ENCODE data around the gene IYD. TPM values are rescaled to one million over a fixed set of nuclear protein-coding genes. Genes with fewer than 3 reads are reported as not detected.

IYD gene
- polyA plus RNA-seq, 2 of the 4 experiments (the other 2 are of a cell fraction): 0.08 TPM; not detected in 1

DNA sequence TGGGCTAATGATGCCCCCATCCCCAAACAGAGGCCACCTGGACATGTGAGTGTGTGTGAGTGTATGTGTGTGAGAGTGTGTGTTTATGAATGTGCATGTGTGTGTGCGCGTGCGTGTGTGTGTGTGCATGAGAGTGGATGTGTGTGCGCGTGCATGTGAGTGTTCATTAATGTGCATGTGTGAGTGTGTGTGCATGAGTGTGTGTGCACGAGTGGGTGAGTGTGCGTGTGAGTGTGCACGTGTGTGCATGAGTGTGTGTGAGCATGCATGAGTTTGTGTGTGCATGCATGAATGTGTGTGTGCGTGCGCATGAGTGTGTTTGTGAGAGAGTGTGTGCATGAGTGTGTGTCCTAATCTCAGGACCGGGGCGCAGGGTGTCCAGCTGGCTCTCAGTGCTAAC is 1.3 kb downstream of the IYD start:
- no peak overlapping the region for H3K4me3 ChIP-seq

GRCh38 chr6:150371356-150371755 is 2.5 kb downstream of the IYD start:
- Histone ChIP-seq H3K4me2 (no peak overlapping the region), H3K4me1 (no peaks in the 10 kb centered on the region), H3K9me3 (no peaks in the 10 kb centered on the region), H3K4me3 (no peak overlapping the region), H3K27ac (no peak overlapping the region)
- POLR2A ChIA-PET: no interaction called here
- CTCF ChIA-PET: interaction anchor here (1.7 kb wide), 1 partner anchor 47 kb away, joined by 6 read pairs; no protein-coding TSS in a partner anchor
- WGBS (ENCODE audit: missing lambda C conversion rate): 7% methylated on average over 2 of the region's 2 CpGs
- TF ChIP-seq, protein P1, sequence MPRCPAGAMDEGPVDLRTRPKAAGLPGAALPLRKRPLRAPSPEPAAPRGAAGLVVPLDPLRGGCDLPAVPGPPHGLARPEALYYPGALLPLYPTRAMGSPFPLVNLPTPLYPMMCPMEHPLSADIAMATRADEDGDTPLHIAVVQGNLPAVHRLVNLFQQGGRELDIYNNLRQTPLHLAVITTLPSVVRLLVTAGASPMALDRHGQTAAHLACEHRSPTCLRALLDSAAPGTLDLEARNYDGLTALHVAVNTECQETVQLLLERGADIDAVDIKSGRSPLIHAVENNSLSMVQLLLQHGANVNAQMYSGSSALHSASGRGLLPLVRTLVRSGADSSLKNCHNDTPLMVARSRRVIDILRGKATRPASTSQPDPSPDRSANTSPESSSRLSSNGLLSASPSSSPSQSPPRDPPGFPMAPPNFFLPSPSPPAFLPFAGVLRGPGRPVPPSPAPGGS (IDR thresholded peaks at IDR 0.05): no peak
- TF ChIP-seq FOSB (CRISPR knock-in tag; IDR thresholded peaks at IDR 0.05) (no peak), GATA3 (IDR thresholded peaks at IDR 0.05; ENCODE audit: borderline replicate concordance) (no peak), FOXS1 (CRISPR knock-in tag; IDR thresholded peaks at IDR 0.05) (no peak), JUNB (IDR thresholded peaks at IDR 0.05) (no peak), HEYL (CRISPR knock-in tag; IDR thresholded peaks at IDR 0.05) (no peak), ZSCAN20 (CRISPR knock-in tag; IDR thresholded peaks at IDR 0.05) (no peak), HMGXB4 (CRISPR knock-in tag; IDR thresholded peaks at IDR 0.05; ENCODE audit: borderline replicate concordance) (no peak), HOXA7 (CRISPR knock-in tag; IDR thresholded peaks at IDR 0.05) (no peak), SREBF2 (IDR thresholded peaks at IDR 0.05) (no peak), ZC3H11A (IDR thresholded peaks at IDR 0.05) (no peak), E2F6 (IDR thresholded peaks at IDR 0.05; ENCODE audit: borderline replicate concordance, low read depth) (no peak), NFE2L2 (conservative IDR thresholded peaks at IDR 0.05; ENCODE audit: low read length) (no peak), KDM1A (IDR thresholded peaks at IDR 0.05; ENCODE audit: low read depth) (no peak), NR3C1 (IDR thresholded peaks at IDR 0.05) (no peak), RCOR1 (IDR thresholded peaks at IDR 0.05; ENCODE audit: low read depth, low read length) (no peak), EHF (CRISPR knock-in tag; IDR thresholded peaks at IDR 0.05) (no peak), CBX8 (IDR thresholded peaks at IDR 0.05) (no peak)
- TF ChIP-seq, protein P2, sequence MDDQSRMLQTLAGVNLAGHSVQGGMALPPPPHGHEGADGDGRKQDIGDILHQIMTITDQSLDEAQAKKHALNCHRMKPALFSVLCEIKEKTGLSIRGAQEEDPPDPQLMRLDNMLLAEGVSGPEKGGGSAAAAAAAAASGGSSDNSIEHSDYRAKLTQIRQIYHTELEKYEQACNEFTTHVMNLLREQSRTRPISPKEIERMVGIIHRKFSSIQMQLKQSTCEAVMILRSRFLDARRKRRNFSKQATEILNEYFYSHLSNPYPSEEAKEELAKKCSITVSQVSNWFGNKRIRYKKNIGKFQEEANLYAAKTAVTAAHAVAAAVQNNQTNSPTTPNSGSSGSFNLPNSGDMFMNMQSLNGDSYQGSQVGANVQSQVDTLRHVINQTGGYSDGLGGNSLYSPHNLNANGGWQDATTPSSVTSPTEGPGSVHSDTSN (IDR thresholded peaks at IDR 0.05): no peak
- TF ChIP-seq, protein P3, sequence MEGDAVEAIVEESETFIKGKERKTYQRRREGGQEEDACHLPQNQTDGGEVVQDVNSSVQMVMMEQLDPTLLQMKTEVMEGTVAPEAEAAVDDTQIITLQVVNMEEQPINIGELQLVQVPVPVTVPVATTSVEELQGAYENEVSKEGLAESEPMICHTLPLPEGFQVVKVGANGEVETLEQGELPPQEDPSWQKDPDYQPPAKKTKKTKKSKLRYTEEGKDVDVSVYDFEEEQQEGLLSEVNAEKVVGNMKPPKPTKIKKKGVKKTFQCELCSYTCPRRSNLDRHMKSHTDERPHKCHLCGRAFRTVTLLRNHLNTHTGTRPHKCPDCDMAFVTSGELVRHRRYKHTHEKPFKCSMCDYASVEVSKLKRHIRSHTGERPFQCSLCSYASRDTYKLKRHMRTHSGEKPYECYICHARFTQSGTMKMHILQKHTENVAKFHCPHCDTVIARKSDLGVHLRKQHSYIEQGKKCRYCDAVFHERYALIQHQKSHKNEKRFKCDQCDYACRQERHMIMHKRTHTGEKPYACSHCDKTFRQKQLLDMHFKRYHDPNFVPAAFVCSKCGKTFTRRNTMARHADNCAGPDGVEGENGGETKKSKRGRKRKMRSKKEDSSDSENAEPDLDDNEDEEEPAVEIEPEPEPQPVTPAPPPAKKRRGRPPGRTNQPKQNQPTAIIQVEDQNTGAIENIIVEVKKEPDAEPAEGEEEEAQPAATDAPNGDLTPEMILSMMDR (IDR thresholded peaks at IDR 0.05): no peak
- no peak for FAIRE-seq
- DNase-seq (ENCODE audit: low read depth in 1 of 2, low spot score in 1 of 2): no peak
- no peak for ATAC-seq

More for the DNA sequence above, 1.3 kb downstream of the IYD start:
- ATAC-seq (no peak), DNase-seq (ENCODE audit: low read depth in 1 of 2, low spot score in 1 of 2) (no peak), FAIRE-seq (no peak)
- ChIA-PET CTCF (interaction anchor here (1.0 to 1.7 kb wide), 2 partner anchors 25 to 48 kb away, joined by 4 to 6 read pairs; no protein-coding TSS in a partner anchor), POLR2A (no interaction called here)
- 68% methylated on average over 12 of the region's 12 CpGs for WGBS (ENCODE audit: missing lambda C conversion rate)
- Histone ChIP-seq H3K4me1 (no peaks in the 10 kb centered on the region), H3K9me3 (no peaks in the 10 kb centered on the region), H3K27ac (no peak overlapping the region), H3K4me2 (no peak overlapping the region)
- TF ChIP-seq RAD21 (conservative IDR thresholded peaks at IDR 0.05 in 1 of 2, IDR thresholded peaks at IDR 0.05 in 1 of 2) (no peak), GATA3 (IDR thresholded peaks at IDR 0.05; ENCODE audit: borderline replicate concordance) (no peak)
- TF ChIP-seq, protein P4, sequence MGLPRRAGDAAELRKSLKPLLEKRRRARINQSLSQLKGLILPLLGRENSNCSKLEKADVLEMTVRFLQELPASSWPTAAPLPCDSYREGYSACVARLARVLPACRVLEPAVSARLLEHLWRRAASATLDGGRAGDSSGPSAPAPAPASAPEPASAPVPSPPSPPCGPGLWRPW (IDR thresholded peaks at IDR 0.05): no peak
